A673 (cell line): ENCODE data around the gene COL5A1. TPM values are rescaled to one million over a fixed set of nuclear protein-coding genes. Genes with fewer than 3 reads are reported as not detected.

Experiments
- BruUV-seq: library from RNA; stranded (reverse); fragments of 400-500 nt; replicated peaks from 2 replicates; lab custom pipeline; 2021; lab: Mats Ljungman, UMichigan
- CTCF ChIA-PET: fragments of 300-600 bp; sonication (Branson Sonifier 250); formaldehyde crosslinking; loops from one replicate; lab custom pipeline; 2022; ENCODE audit warnings: antibody characterized with exemption; lab: Charles Lee
- POLR2A ChIA-PET: fragments of 300-600 bp; sonication (Branson Sonifier 250); formaldehyde crosslinking; loops from one replicate; lab custom pipeline; 2022; ENCODE audit warnings: antibody characterized with exemption; ENCODE audit not compliant: low non-redundant PET; lab: Charles Lee
- DNase-seq: peaks from one replicate; pipeline ENCODE4 v3.0.0-alpha.2; 2015; ENCODE audit warnings: low spot score
- H3K27ac ChIP-seq: fragments of 200-600 bp; sonication (generic); 2 replicates; pipeline ENCODE4 v1.5.1; 2016; ENCODE audit warnings: mixed run types, low read depth, mild to moderate bottlenecking, mixed read lengths, antibody characterized with exemption, low read length; ENCODE audit not compliant: poor library complexity, severe bottlenecking
- H3K27me3 ChIP-seq: fragments of 200-600 bp; sonication (generic); replicated peaks from 2 replicates; pipeline ENCODE4 v1.6.1; 2017; ENCODE audit warnings: mixed run types, low read depth, mild to moderate bottlenecking, mixed read lengths, antibody characterized with exemption, low read length; ENCODE audit not compliant: insufficient read depth, poor library complexity
- H3K36me3 ChIP-seq: fragments of 200-600 bp; sonication (generic); 2 replicates; pipeline ENCODE4 v1.6.1; 2016; ENCODE audit warnings: mixed run types, mild to moderate bottlenecking, mixed read lengths, antibody characterized with exemption, low read length; ENCODE audit not compliant: insufficient read depth, poor library complexity, severe bottlenecking
- H3K4me1 ChIP-seq: fragments of 200-600 bp; sonication (generic); 2 replicates; pipeline ENCODE4 v1.6.1; 2017; ENCODE audit warnings: mixed run types, mild to moderate bottlenecking, mixed read lengths, antibody characterized with exemption, low read length; ENCODE audit not compliant: insufficient read depth, poor library complexity, severe bottlenecking
- H3K4me3 ChIP-seq: fragments of 200-600 bp; sonication (generic); 2 replicates; pipeline ENCODE4 v1.5.1; 2016; ENCODE audit warnings: low read depth, mixed run types, mild to moderate bottlenecking, mixed read lengths, low read length; ENCODE audit not compliant: poor library complexity, severe bottlenecking
- H3K9me3 ChIP-seq: fragments of 200-600 bp; sonication (generic); 2 replicates; pipeline ENCODE4 v1.6.1; 2016; ENCODE audit warnings: mixed run types, low read depth, mild to moderate bottlenecking, mixed read lengths, antibody characterized with exemption, low read length; ENCODE audit not compliant: poor library complexity, severe bottlenecking
- EZH2 ChIP-seq: fragments of 200-600 bp; sonication (generic); IDR thresholded peaks from 2 replicates; pipeline ENCODE4 v1.6.1; 2017; ENCODE audit warnings: borderline replicate concordance, low read depth, mild to moderate bottlenecking, mixed read lengths, antibody characterized with exemption, low read length; ENCODE audit not compliant: poor library complexity, severe bottlenecking
- intact Hi-C: fragments of 100-400 bp; cut with micrococcal nuclease; formaldehyde crosslinking; loops from one replicate; pipeline ENCODE4 v1.10.0; 2022; ENCODE audit not compliant: unreplicated experiment
- total RNA-seq: library from RNA; stranded (reverse); gene quantifications from 2 replicates; pipeline ENCODE4 v1.2.3, GENCODE V29; 2021
- TF ChIP-seq, protein P1 (sequence below): fragments of 300-800, 200-600 bp; sonication (generic); conservative IDR thresholded peaks from 2 replicates; pipeline ENCODE4 v1.5.1; 2017; ENCODE audit warnings: low read depth, mild to moderate bottlenecking, antibody characterized with exemption, low read length, moderate library complexity, mixed read lengths

Gene COL5A1
- total RNA-seq, 1 experiment from 2014 or later = 33.6 TPM

DNA sequence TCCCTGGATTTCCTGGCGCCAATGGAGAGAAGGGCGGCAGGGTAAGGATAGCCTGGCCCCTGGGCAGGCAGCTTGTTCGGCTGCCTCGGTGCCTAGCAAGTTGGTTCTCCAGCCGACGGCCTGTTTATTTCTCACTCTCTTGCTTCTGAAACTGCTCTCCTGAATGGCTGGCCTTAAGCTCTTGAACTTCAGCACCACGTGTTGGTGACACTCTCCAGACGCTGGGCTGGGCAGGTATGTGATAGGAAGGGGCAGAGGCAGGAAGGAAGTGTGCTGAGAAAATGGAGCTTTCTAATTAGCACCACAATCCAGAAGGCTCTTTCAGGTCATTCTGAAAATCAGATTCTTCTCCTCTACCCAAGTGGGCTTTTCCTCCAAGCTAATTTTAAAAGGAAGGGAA is 147.6 kb downstream of the COL5A1 start:
- TF ChIP-seq, protein P1, sequence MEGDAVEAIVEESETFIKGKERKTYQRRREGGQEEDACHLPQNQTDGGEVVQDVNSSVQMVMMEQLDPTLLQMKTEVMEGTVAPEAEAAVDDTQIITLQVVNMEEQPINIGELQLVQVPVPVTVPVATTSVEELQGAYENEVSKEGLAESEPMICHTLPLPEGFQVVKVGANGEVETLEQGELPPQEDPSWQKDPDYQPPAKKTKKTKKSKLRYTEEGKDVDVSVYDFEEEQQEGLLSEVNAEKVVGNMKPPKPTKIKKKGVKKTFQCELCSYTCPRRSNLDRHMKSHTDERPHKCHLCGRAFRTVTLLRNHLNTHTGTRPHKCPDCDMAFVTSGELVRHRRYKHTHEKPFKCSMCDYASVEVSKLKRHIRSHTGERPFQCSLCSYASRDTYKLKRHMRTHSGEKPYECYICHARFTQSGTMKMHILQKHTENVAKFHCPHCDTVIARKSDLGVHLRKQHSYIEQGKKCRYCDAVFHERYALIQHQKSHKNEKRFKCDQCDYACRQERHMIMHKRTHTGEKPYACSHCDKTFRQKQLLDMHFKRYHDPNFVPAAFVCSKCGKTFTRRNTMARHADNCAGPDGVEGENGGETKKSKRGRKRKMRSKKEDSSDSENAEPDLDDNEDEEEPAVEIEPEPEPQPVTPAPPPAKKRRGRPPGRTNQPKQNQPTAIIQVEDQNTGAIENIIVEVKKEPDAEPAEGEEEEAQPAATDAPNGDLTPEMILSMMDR = no peak
- TF ChIP-seq EZH2 = no peak
- BruUV-seq = no TSS peak
- Histone ChIP-seq H3K4me1 (no peaks in the 10 kb centered on the region), H3K4me3 (no peak overlapping the region), H3K27ac (no peak overlapping the region), H3K36me3 (no peaks in the 10 kb centered on the region), H3K9me3 (no peaks in the 10 kb centered on the region), H3K27me3 (no peaks in the 10 kb centered on the region)
- CTCF ChIA-PET = no interaction called here
- intact Hi-C loops = no loop called here
- POLR2A ChIA-PET = no interaction called here
- no peak for DNase-seq

DNA sequence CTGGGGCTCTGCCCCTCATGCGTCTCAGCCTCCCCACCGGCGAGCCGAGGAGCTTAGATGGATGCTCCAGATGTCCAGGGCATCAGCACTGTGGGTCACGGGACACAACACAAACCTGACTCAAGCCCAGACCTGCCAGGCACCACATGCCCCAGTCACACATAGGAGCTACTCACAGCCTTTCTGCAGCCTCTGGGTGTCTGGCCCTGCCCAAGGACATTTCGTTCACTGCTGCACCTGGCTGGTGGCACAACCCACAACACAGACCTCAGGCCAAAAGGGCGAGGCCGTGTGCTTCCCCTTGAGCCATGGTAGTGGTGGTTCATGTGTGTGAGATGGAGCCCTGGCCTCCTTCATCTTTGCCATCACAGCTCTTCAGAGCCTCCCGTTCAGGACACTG is 149.4 kb downstream of the COL5A1 start:
- H3K36me3 ChIP-seq = no peaks in the 10 kb centered on the region
- H3K27ac ChIP-seq = no peak overlapping the region
- H3K4me1 ChIP-seq = no peaks in the 10 kb centered on the region
- no peak overlapping the region for H3K4me3 ChIP-seq
- H3K9me3 ChIP-seq = no peaks in the 10 kb centered on the region
- POLR2A ChIA-PET = no interaction called here
- no TSS peak for BruUV-seq
- CTCF ChIA-PET = no interaction called here
- no peak for TF ChIP-seq EZH2
- TF ChIP-seq, protein P1 = no peak
- no peak for DNase-seq
- H3K27me3 ChIP-seq = no peaks in the 10 kb centered on the region
- intact Hi-C loops = no loop called here

DNA sequence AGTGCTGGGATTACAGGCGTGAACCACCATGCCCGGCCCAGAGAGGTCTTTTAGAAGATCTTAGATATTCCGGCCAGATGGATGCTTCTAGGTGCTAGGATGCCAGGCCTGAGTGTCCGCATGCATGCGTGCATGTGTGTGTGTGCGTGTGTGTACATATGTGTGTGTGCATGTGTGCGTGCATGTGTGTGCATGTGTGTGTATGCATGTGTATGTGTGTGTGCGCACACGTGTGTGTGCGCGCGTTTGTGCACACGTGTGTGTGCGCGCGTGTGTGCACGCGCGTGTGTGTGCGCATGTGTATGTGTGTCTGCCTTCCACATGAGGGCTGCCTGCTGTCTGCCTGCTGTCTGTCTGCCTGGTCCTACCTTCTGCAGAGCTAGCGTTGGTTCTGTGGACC is 151.0 kb downstream of the COL5A1 start:
- H3K9me3 ChIP-seq = no peaks in the 10 kb centered on the region
- TF ChIP-seq, protein P1 = no peak
- no peak for TF ChIP-seq EZH2
- no TSS peak for BruUV-seq
- no peaks in the 10 kb centered on the region for H3K36me3 ChIP-seq
- ChIA-PET POLR2A (no interaction called here), CTCF (no interaction called here)
- no peaks in the 10 kb centered on the region for H3K4me1 ChIP-seq
- H3K4me3 ChIP-seq = no peak overlapping the region
- intact Hi-C loops = no loop called here
- no peak overlapping the region for H3K27ac ChIP-seq
- no peaks in the 10 kb centered on the region for H3K27me3 ChIP-seq
- no peak for DNase-seq
